Measurements from ENCODE around the gene RAB40B. TPM values are rescaled to one million over a fixed set of nuclear protein-coding genes. Genes with fewer than 3 reads are reported as not detected.

The RAB40B gene
- total and polyA plus RNA-seq, 2 donors (not counting 1 experiment from before 2014, with no cell fraction given), result 4.7 to 8.0 TPM

GRCh38 chr17:82692268-82692667 is 6.2 kb downstream of the RAB40B start:
- Mint-ChIP-seq H3K4me1 (peaks cover 4% of the 10 kb centered on the region), H3K9me3 (ENCODE audit: insufficient read depth) (peaks cover 6% of the 10 kb centered on the region), H3K27ac (no peak overlapping the region), H3K27me3 (peaks cover 4% of the 10 kb centered on the region), H3K4me3 (no peak overlapping the region)
- WGBS (ENCODE audit: insufficient coverage), result 89% methylated on average over 10 of the region's 16 CpGs
- Histone ChIP-seq H3K27ac (ENCODE audit: low read length in 2 of 2) (no peak overlapping the region), H3K9me3 (ENCODE audit: control extremely low read depth in 1 of 3, control insufficient read depth in 2 of 3, insufficient read depth in 1 of 3, low read length in 2 of 3) (peaks cover 0 to 26% (median 7%) of the 10 kb centered on the region in 3 donors), H3K4me3 (ENCODE audit: control extremely low read depth in 1 of 5, extremely low read depth in 1 of 5, insufficient read depth in 1 of 5, low read depth in 2 of 5, low read length in 4 of 5) (no peak overlapping the region), H3K36me3 (replicated peaks in 1 of 2; ENCODE audit: control extremely low read depth in 1 of 2, control insufficient read depth in 1 of 2, extremely low read depth in 1 of 2, insufficient read depth in 2 of 2, low read length in 1 of 2) (no peaks in the 10 kb centered on the region), H2AFZ (ENCODE audit: insufficient read depth, low read depth, low read length, poor library complexity, severe bottlenecking) (no peak overlapping the region), H4K20me1 (ENCODE audit: control insufficient read depth, insufficient read depth, low read length, poor library complexity, severe bottlenecking) (peaks cover 3% of the 10 kb centered on the region), H3K9ac (ENCODE audit: low read length) (no peak overlapping the region), H3K4me1 (ENCODE audit: control insufficient read depth in 2 of 2, insufficient read depth in 2 of 2, low read length in 2 of 2) (peaks cover 2 to 4% of the 10 kb centered on the region in 2 donors), H3K4me2 (replicated peaks; ENCODE audit: low read depth, low read length, poor library complexity, severe bottlenecking) (no peak overlapping the region), H3K79me2 (ENCODE audit: control insufficient read depth, insufficient read depth, low read length) (peaks cover 3% of the 10 kb centered on the region), H3K27me3 (replicated peaks in 1 of 4; ENCODE audit: control extremely low read depth in 1 of 4, control insufficient read depth in 3 of 4, insufficient read depth in 4 of 4, low read length in 3 of 4) (peaks cover 0 to 6% (median 1%) of the 10 kb centered on the region in 4 experiments)
- intact Hi-C loops (cut with micrococcal nuclease), result no loop called here
- CTCF ChIA-PET, result no interaction called here
- POLR2A ChIA-PET, result no interaction called here
- ATAC-seq (ENCODE audit: low read depth) (no peak), DNase-seq (no peak)
- TF ChIP-seq CTCF (IDR thresholded peaks at IDR 0.05), result no peak

- Histone ChIP-seq H3K9ac (ENCODE audit: low read length) (no peak overlapping the region), H3K79me2 (ENCODE audit: control insufficient read depth, insufficient read depth, low read length) (peaks cover 3% of the 10 kb centered on the region), H3K9me3 (ENCODE audit: control extremely low read depth in 1 of 3, control insufficient read depth in 2 of 3, insufficient read depth in 1 of 3, low read length in 2 of 3) (peaks cover 0 to 21% (median 7%) of the 10 kb centered on the region in 3 donors), H3K4me3 (ENCODE audit: control extremely low read depth in 1 of 5, extremely low read depth in 1 of 5, insufficient read depth in 1 of 5, low read depth in 2 of 5, low read length in 4 of 5) (no peak overlapping the region), H3K27ac (ENCODE audit: low read length in 2 of 2) (no peak overlapping the region), H3K27me3 (replicated peaks in 1 of 4; ENCODE audit: control extremely low read depth in 1 of 4, control insufficient read depth in 3 of 4, insufficient read depth in 4 of 4, low read length in 3 of 4) (peaks cover 0 to 2% (median 0%) of the 10 kb centered on the region in 4 experiments), H3K4me1 (ENCODE audit: control insufficient read depth in 2 of 2, insufficient read depth in 2 of 2, low read length in 2 of 2) (no peaks in the 10 kb centered on the region), H4K20me1 (ENCODE audit: control insufficient read depth, insufficient read depth, low read length, poor library complexity, severe bottlenecking) (no peaks in the 10 kb centered on the region), H3K36me3 (replicated peaks in 1 of 2; ENCODE audit: control extremely low read depth in 1 of 2, control insufficient read depth in 1 of 2, extremely low read depth in 1 of 2, insufficient read depth in 2 of 2, low read length in 1 of 2) (no peaks in the 10 kb centered on the region), H2AFZ (ENCODE audit: insufficient read depth, low read depth, low read length, poor library complexity, severe bottlenecking) (no peak overlapping the region), H3K4me2 (replicated peaks; ENCODE audit: low read depth, low read length, poor library complexity, severe bottlenecking) (no peak overlapping the region)
- POLR2A ChIA-PET, result no interaction called here
- TF ChIP-seq EZH2 (IDR thresholded peaks at IDR 0.05; ENCODE audit: borderline replicate concordance, insufficient read depth, low read depth, low read length, poor library complexity, severe bottlenecking), result no peak
- no peak for TF ChIP-seq CTCF (IDR thresholded peaks at IDR 0.05)
- Mint-ChIP-seq H3K4me1 (no peaks in the 10 kb centered on the region), H3K4me3 (no peak overlapping the region), H3K27me3 (peaks cover 4% of the 10 kb centered on the region), H3K9me3 (ENCODE audit: insufficient read depth) (peaks cover 6% of the 10 kb centered on the region), H3K27ac (no peak overlapping the region)
- CTCF ChIA-PET, result no interaction called here
- WGBS (ENCODE audit: insufficient coverage), result 96% methylated on average over 8 of the region's 17 CpGs
- DNase-seq (no peak), ATAC-seq (ENCODE audit: low read depth) (no peak)
- intact Hi-C loops (cut with micrococcal nuclease), result no loop called here
Observed at GRCh38 chr17:82691714-82692113, 6.8 kb downstream of the RAB40B start.

Measured in B cell (primary cell).